HG03521 (cell line): Measurements from ENCODE around the gene PADI1.

ENCODE experiments used
- ATAC-seq: cut with Tn5 transposase; IDR thresholded peaks from one replicate; pipeline ENCODE4 v1.9.1; 2021; ENCODE audit warnings: mild to moderate bottlenecking, moderate library complexity; ENCODE audit not compliant: unreplicated experiment

PADI1 gene

GRCh38 chr1:17270891-17271765 is 66.2 kb downstream of the PADI1 start:
- ATAC-seq = no peak

- no peak for ATAC-seq
Measured at GRCh38 chr1:17272066-17272465, 67.1 kb downstream of the PADI1 start.

- no peak for ATAC-seq
Measured at GRCh38 chr1:17272646-17273045, 67.7 kb downstream of the PADI1 start.

- ATAC-seq = no peak
Measured at GRCh38 chr1:17273096-17273495, 68.2 kb downstream of the PADI1 start.

GRCh38 chr1:17274186-17275170 is 69.5 kb downstream of the PADI1 start:
- ATAC-seq = no peak

- no peak for ATAC-seq
Measured at GRCh38 chr1:17276568-17276967, 71.6 kb downstream of the PADI1 start.

- no peak for ATAC-seq
Measured at GRCh38 chr1:17277511-17278159, 72.7 kb downstream of the PADI1 start.

- no peak for ATAC-seq
Measured at GRCh38 chr1:17278996-17279830, 74.3 kb downstream of the PADI1 start.

- no peak for ATAC-seq
Measured at GRCh38 chr1:17280436-17280835, 75.5 kb downstream of the PADI1 start.

GRCh38 chr1:17280894-17281293 is 76.0 kb downstream of the PADI1 start:
- ATAC-seq = no peak

GRCh38 chr1:17281775-17282181 is 76.8 kb downstream of the PADI1 start:
- no peak for ATAC-seq

- no peak for ATAC-seq
Measured at GRCh38 chr1:17282836-17283235, 77.9 kb downstream of the PADI1 start.

GRCh38 chr1:17286646-17287045 is 81.7 kb downstream of the PADI1 start:
- ATAC-seq = no peak

- no peak for ATAC-seq
Measured at GRCh38 chr1:17287130-17287776, 82.3 kb downstream of the PADI1 start.

GRCh38 chr1:17289721-17290120 is 84.8 kb downstream of the PADI1 start:
- no peak for ATAC-seq

- no peak for ATAC-seq
Measured at GRCh38 chr1:17290553-17290952, 85.6 kb downstream of the PADI1 start.

- no peak for ATAC-seq
Measured at GRCh38 chr1:17292299-17293160, 87.6 kb downstream of the PADI1 start.

GRCh38 chr1:17293681-17294425 is 88.9 kb downstream of the PADI1 start:
- ATAC-seq = no peak
